Psoas muscle (tissue), 8 donors: ENCODE data around the gene CCNQ. TPM values are rescaled to one million over a fixed set of nuclear protein-coding genes. Genes with fewer than 3 reads are reported as not detected.
A peak's percentile ranks its signal among the peaks of the same experiment; 100 is the strongest.

Source experiments
- ATAC-seq, 4 donors: fragments of 200-7000 bp; cut with Tn5 transposase; one replicate each; pipeline ENCODE4 v1.9.1; 2020; ENCODE audit warnings: moderate library complexity in 3 of 4, mild to moderate bottlenecking in 2 of 4
- DNase-seq, 2 donors: peaks; one replicate each; pipeline ENCODE4 v3.0.0-alpha.2; 2020
- H3K27ac ChIP-seq: fragments of 200-600 bp; one replicate; pipeline ENCODE4 v1.8.0; 2022
- H3K27me3 ChIP-seq, 3 donors: fragments of 200-600 bp in 1 of 3; one replicate each; pipeline versions ENCODE4 v1.6.1 to v1.8.0; 2013 to 2022; ENCODE audit warnings: low read length in 2 of 3, mild to moderate bottlenecking in 2 of 3, moderate library complexity in 1 of 3; ENCODE audit not compliant: insufficient read depth in 3 of 3
- H3K36me3 ChIP-seq, 2 donors: fragments of 200-600 bp in 1 of 2; one replicate each; pipeline versions ENCODE4 v1.6.1 to v1.8.0; 2013 to 2022; ENCODE audit warnings: low read depth in 1 of 2, mild to moderate bottlenecking in 1 of 2, moderate library complexity in 1 of 2; ENCODE audit not compliant: insufficient read depth in 1 of 2
- H3K4me1 ChIP-seq: fragments of 200-600 bp; one replicate; pipeline ENCODE4 v1.8.0; 2022
- H3K4me3 ChIP-seq: fragments of 200-600 bp; one replicate; pipeline ENCODE4 v1.8.0; 2022; ENCODE audit warnings: mild to moderate bottlenecking
- H3K9me3 ChIP-seq: fragments of 200-600 bp; one replicate; pipeline ENCODE4 v1.8.0; 2022
- WGBS, 3 donors: extraction: QIAGEN DNeasy Blood & Tissue Kit; methylation state at CpG; one replicate each; pipeline versions ENCODE4 v1.1.6 to v1.1.7; 2013; 5-methylcytosine and 5-hydroxymethylcytosine counted together
- intact Hi-C, 2 donors: fragments of 100-400 bp; cut with DNase I; formaldehyde crosslinking; loops; one replicate each; pipeline versions ENCODE4 v1.11.0 to v1.14.2; 2022
- polyA plus RNA-seq, 3 donors: library from polyadenylated mRNA; stranded (reverse); fragments of 200-250 nt; gene quantifications; one replicate each; pipeline ENCODE4 v1.2.3, GENCODE V29; 2013
- total RNA-seq, 4 donors: library from RNA; stranded (reverse); fragmentation: NEBNext Ultra II Directional in 2 of 4; extraction: Animal tissue kit (Norgen Biotek cat#: 25700) in 2 of 4; gene quantifications; one replicate each; pipeline versions ENCODE4 v1.2.1 to v1.2.4, GENCODE V29; 2021 to 2023
- TF ChIP-seq, protein P1 (sequence below): fragments of 200-600 bp; IDR thresholded peaks from one replicate; pipeline ENCODE4 v1.8.0; 2022; ENCODE audit warnings: antibody characterized with exemption
- donor health status: healthy with polysubstance abuse.
- donor health status: DM: no; HTN: no; CAD: no; lungs with moderate emphysema.
- donor health status: Bipolar disorder and iron deficiency.
- donor health status: healthy.
- donor health status: DM: yes; HTN: yes; CAD: no.
- donor health status: DM: no; HTN: no; CAD: no.
- donor health status: DM: no; HTN: no; CAD: no.
- donor health status: DM: yes; HTN: yes; CAD: no.

Gene CCNQ
- total and polyA plus RNA-seq, 7 donors = 17.0 to 53.5 (median 34.3) TPM

DNA sequence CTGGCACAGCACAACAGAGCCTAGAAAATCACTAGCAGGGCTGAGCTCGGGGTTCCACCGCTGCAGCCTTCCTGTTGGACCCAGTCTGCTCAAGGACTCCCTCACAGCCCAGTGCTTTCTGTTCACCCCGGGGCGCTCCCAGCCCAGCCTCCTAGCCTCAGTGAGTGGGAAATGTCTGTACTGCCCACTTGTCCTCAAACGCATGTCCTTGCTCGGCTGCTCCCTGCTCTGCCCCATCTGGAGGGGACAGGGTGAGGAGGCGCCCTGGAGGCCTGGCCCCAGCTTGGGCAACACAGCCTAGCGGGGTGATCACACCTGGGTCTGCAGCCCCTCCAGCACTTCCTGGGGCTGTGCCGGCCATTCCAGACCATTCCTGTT is 11.9 kb upstream of the CCNQ start:
- no peak for DNase-seq
- peaks cover 0 to 31% (median 4%) of the 10 kb centered on the region in 3 donors for H3K27me3 ChIP-seq
- peak in 3 of 4 donors; percentile 8 to 21 (median 15) for ATAC-seq
- no peaks in the 10 kb centered on the region for H3K4me1 ChIP-seq
- H3K36me3 ChIP-seq = no peaks in the 10 kb centered on the region
- TF ChIP-seq, protein P1, sequence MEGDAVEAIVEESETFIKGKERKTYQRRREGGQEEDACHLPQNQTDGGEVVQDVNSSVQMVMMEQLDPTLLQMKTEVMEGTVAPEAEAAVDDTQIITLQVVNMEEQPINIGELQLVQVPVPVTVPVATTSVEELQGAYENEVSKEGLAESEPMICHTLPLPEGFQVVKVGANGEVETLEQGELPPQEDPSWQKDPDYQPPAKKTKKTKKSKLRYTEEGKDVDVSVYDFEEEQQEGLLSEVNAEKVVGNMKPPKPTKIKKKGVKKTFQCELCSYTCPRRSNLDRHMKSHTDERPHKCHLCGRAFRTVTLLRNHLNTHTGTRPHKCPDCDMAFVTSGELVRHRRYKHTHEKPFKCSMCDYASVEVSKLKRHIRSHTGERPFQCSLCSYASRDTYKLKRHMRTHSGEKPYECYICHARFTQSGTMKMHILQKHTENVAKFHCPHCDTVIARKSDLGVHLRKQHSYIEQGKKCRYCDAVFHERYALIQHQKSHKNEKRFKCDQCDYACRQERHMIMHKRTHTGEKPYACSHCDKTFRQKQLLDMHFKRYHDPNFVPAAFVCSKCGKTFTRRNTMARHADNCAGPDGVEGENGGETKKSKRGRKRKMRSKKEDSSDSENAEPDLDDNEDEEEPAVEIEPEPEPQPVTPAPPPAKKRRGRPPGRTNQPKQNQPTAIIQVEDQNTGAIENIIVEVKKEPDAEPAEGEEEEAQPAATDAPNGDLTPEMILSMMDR = no peak
- H3K9me3 ChIP-seq = no peaks in the 10 kb centered on the region
- no peak overlapping the region for H3K27ac ChIP-seq
- WGBS, 3 donors = 76 to 81% (median 80%) methylated on average over 6 to 9 of the region's 9 CpGs
- intact Hi-C loops = loop anchor here (5.0 to 10.0 kb wide), 2 partner anchors 56 kb away; no protein-coding TSS in a partner anchor
- no peak overlapping the region for H3K4me3 ChIP-seq

DNA sequence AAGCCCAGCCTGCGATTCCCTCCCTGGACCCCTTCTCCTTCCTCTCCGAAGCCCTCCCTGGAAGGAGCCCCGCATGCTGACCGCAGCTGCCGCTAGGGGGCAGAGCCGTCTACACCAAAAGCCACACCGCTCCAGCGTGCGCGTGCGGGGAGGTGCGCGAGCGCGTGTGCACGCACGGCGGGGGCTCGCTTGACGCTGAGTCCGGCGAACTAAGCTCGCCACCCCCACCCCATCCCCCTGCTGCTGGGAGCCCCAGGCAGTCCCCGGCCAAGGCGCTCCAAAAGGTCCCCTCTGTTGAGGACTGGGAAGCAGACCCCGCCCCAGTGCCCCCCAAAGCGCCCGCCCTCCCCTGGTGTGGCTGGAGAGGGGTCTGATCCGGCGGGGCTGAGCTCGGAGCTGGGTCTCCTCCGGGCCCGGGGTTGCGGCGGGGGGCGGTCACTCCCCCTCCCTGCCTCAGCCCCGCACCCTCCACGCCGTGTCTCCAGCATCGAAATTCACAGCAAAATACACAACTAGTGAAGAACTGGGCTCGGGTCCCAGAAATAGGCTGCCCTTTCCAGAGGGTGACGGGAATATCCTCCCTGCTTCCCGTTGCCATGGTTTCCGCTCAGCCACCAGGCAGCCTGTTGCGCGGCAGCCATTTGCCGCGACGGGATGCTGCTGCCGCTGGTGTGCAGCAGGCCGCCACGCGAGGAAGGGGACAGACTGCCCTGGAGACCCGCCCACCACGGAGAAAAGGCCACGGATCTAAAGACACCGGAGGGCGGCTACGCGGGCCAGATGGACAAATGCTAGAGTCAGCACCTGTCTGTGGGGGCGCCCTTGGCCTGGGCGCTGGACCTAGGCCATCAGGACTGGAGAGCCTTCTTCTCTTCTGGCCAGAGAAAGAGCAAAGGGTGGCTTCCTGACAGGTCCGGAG is 11.2 kb upstream of the CCNQ start:
- WGBS, 3 donors = 1 to 26% (median 3%) methylated on average over 16 to 63 of the region's 63 CpGs
- DNase-seq = peak; percentile 78 to 87
- intact Hi-C loops = loop anchor here (5.0 to 10.0 kb wide), 2 partner anchors 55 to 57 kb away; no protein-coding TSS in a partner anchor

DNA sequence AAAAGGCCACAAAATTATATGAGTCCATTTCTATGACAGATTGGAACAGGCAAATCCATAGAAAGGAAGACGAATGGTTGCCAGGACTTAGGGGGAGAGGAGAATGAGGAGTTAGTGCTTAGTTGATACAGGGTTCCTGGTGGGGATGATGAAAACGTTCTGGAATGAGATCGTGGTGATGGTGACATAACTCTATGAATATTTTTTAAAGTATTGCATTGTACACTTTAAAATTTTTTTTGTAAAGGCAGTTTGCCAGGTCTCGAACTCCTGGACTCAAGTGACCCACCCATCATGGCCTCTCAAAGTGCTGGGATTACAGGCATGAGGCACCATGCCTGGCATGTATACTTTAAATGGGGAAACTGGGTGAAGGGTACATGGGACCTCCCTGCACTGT is 9.9 kb upstream of the CCNQ start:
- intact Hi-C loops = no loop called here
- no peak for ATAC-seq
- Histone ChIP-seq H3K4me1 (no peaks in the 10 kb centered on the region), H3K4me3 (no peak overlapping the region), H3K36me3 (no peaks in the 10 kb centered on the region), H3K27ac (no peak overlapping the region), H3K9me3 (no peaks in the 10 kb centered on the region), H3K27me3 (peaks cover 0 to 22% (median under 1%) of the 10 kb centered on the region in 3 donors)
- DNase-seq = no peak
- 58 to 87% (median 71%) methylated on average over 4 of the region's 4 CpGs for WGBS, 3 donors
- TF ChIP-seq, protein P1 = no peak

More for the DNA sequence above, 11.2 kb upstream of the CCNQ start:
- Histone ChIP-seq H3K4me1 (no peaks in the 10 kb centered on the region), H3K4me3 (peak overlapping the region; percentile 46), H3K9me3 (no peaks in the 10 kb centered on the region), H3K36me3 (no peaks in the 10 kb centered on the region), H3K27ac (no peak overlapping the region), H3K27me3 (peaks cover 0 to 27% (median 4%) of the 10 kb centered on the region in 3 donors)
- ATAC-seq = peak; percentile 80 to 97 (median 92)
- TF ChIP-seq, protein P1 = peak; percentile 70

DNA sequence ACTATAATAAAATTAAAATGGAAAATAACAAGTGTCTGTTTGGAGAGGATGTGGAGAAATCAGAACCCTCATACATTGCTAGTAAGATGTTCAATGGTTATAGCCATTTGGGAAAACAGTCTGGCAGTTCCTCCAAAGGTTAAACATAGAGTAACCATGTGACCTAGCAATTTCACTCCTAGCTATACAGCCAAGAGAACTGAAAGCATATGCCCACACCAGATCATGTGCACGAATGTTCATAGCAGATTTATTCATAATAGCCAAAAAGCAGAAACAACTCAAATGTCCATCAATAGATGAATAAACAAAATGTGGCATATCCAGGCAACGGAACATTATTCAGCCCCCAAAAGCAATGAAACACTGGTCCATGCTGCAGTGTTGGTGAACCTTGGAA is 9.4 kb upstream of the CCNQ start:
- no peak for DNase-seq
- 72 to 88% (median 80%) methylated on average over 2 of the region's 2 CpGs for WGBS, 3 donors
- no peak overlapping the region for H3K27ac ChIP-seq
- H3K27me3 ChIP-seq = peaks cover 0 to 20% (median 0%) of the 10 kb centered on the region in 3 donors
- H3K4me3 ChIP-seq = no peak overlapping the region
- H3K36me3 ChIP-seq = no peaks in the 10 kb centered on the region
- no peak for ATAC-seq
- TF ChIP-seq, protein P1 = no peak
- no peaks in the 10 kb centered on the region for H3K9me3 ChIP-seq
- no peaks in the 10 kb centered on the region for H3K4me1 ChIP-seq
- intact Hi-C loops = no loop called here
